SK-N-SH (cell line): ENCODE results near the gene MYO16. TPM values are rescaled to one million over a fixed set of nuclear protein-coding genes. Genes with fewer than 3 reads are reported as not detected.

Source experiments
- CTCF ChIA-PET: fragments of 300-600, 350-600 bp; formaldehyde crosslinking; extraction: SDS; loops from one replicate; lab custom pipeline; 2021; lab: Yijun Ruan, JAX
- POLR2A ChIA-PET: fragments of 350-600 bp; sonication (Branson Sonifier 250); formaldehyde crosslinking; extraction: SDS; loops from one replicate; lab custom pipeline; 2020; ENCODE audit warnings: antibody characterized with exemption, inconsistent platforms; lab: Yijun Ruan, JAX
- DNase-seq: peaks from one replicate; pipeline ENCODE4 v3.0.0; 2012
- H2AFZ ChIP-seq: fragments of 200-600 bp; sonication (generic); 2 replicates; pipeline ENCODE4 v1.8.1; 2016; ENCODE audit warnings: antibody characterized with exemption, mild to moderate bottlenecking, low read depth
- H3F3A ChIP-seq: fragments of 200-600 bp; sonication (generic); replicated peaks from 2 replicates; pipeline ENCODE3; 2016; ENCODE audit warnings: antibody characterized with exemption, mild to moderate bottlenecking; ENCODE audit not compliant: insufficient read depth
- H3K27ac ChIP-seq, 2 experiments: fragments of 200-500 bp in 1 of 2; fragments of 200-600 bp in 1 of 2; sonication (Bioruptor generic) in 1 of 2; sonication (generic), shearing (Covaris generic) in 1 of 2; 2 replicates each; pipeline versions ENCODE4 v1.5.1 to v1.6.1; 2014 to 2016; ENCODE audit warnings: low read depth in 2 of 2, inconsistent platforms in 1 of 2, low read length in 1 of 2, mild to moderate bottlenecking in 1 of 2, mixed read lengths in 1 of 2
- H3K27me3 ChIP-seq: fragments of 200-600 bp; sonication (generic), shearing (Covaris generic); 2 replicates; pipeline ENCODE4 v1.6.1; 2016; ENCODE audit warnings: mixed run types; ENCODE audit not compliant: insufficient read depth
- H3K36me3 ChIP-seq, 2 experiments: fragments of 200-500 bp in 1 of 2; fragments of 200-600 bp in 1 of 2; sonication (Bioruptor generic) in 1 of 2; sonication (generic) in 1 of 2; replicated peaks in 1 of 2; 2 replicates each; pipeline versions ENCODE3 to v1.5.1; 2014 to 2016; ENCODE audit warnings: low read length in 1 of 2, mild to moderate bottlenecking in 1 of 2; ENCODE audit not compliant: insufficient read depth in 2 of 2, control insufficient read depth in 1 of 2
- H3K4me1 ChIP-seq, 2 experiments: fragments of 200-500 bp in 1 of 2; fragments of 200-600 bp in 1 of 2; sonication (Bioruptor generic) in 1 of 2; sonication (generic), shearing (Covaris generic) in 1 of 2; 2 replicates each; pipeline versions ENCODE4 v1.5.1 to v1.6.1; 2014 to 2016; ENCODE audit warnings: low read depth in 1 of 2, low read length in 1 of 2, mixed run types in 1 of 2; ENCODE audit not compliant: insufficient read depth in 2 of 2, control insufficient read depth in 1 of 2
- H3K4me2 ChIP-seq: fragments of 200-600 bp; sonication (generic), shearing (Covaris generic); 2 replicates; pipeline ENCODE4 v1.6.1; 2017; ENCODE audit warnings: mixed run types
- H3K4me3 ChIP-seq, 2 experiments: fragments of 200-500 bp in 1 of 2; fragments of 200-600 bp in 1 of 2; sonication (Bioruptor generic) in 1 of 2; sonication (generic), shearing (Covaris generic) in 1 of 2; 2 replicates each; pipeline versions ENCODE4 v1.5.1 to v1.8.1; 2014 to 2016; ENCODE audit warnings: low read depth in 2 of 2, inconsistent platforms in 1 of 2, low read length in 1 of 2, mild to moderate bottlenecking in 1 of 2, mixed read lengths in 1 of 2, moderate library complexity in 1 of 2
- H3K79me2 ChIP-seq: fragments of 200-600 bp; sonication (generic); 2 replicates; pipeline ENCODE4 v1.8.1; 2017; ENCODE audit warnings: mild to moderate bottlenecking; ENCODE audit not compliant: insufficient read depth
- H3K9ac ChIP-seq: fragments of 200-600 bp; sonication (generic); 2 replicates; pipeline ENCODE4 v1.6.1; 2017; ENCODE audit warnings: mixed run types
- H3K9me2 ChIP-seq: fragments of 200-600 bp; sonication (generic); 2 replicates; pipeline ENCODE4 v1.6.1; 2017; ENCODE audit warnings: mixed run types
- H3K9me3 ChIP-seq: fragments of 200-600 bp; sonication (generic); 2 replicates; pipeline ENCODE4 v1.6.1; 2017; ENCODE audit warnings: mixed run types, mild to moderate bottlenecking, moderate library complexity
- H4K20me1 ChIP-seq: fragments of 200-600 bp; sonication (generic); 2 replicates; pipeline ENCODE4 v1.6.1; 2017; ENCODE audit warnings: mild to moderate bottlenecking, mixed run types; ENCODE audit not compliant: insufficient read depth
- ELF1 ChIP-seq: IDR thresholded peaks from 2 replicates; pipeline ENCODE4 v1.4.0; 2012
- FOSL2 ChIP-seq: IDR thresholded peaks from 2 replicates; pipeline ENCODE4 v1.4.0; 2012; ENCODE audit warnings: low read depth, mild to moderate bottlenecking, moderate library complexity, borderline replicate concordance
- GATA2 ChIP-seq: sonication (generic); formaldehyde crosslinking; IDR thresholded peaks from 2 replicates; pipeline ENCODE4 v1.5.0; 2020; ENCODE audit warnings: mild to moderate bottlenecking, missing genetic modification reagents
- MEF2A ChIP-seq: IDR thresholded peaks from 2 replicates; pipeline ENCODE4 v1.4.0; 2012; ENCODE audit warnings: low read depth, borderline replicate concordance
- MXI1 ChIP-seq: IDR thresholded peaks from 2 replicates; pipeline ENCODE4 v1.6.1; 2012; ENCODE audit warnings: mild to moderate bottlenecking, low read depth, low read length, improper control_type of control experiment
- POLR2AphosphoS5 ChIP-seq: IDR thresholded peaks from 2 replicates; pipeline ENCODE4 v1.6.1; 2012; ENCODE audit warnings: low read depth, low read length
- RAD21 ChIP-seq: IDR thresholded peaks from 2 replicates; pipeline ENCODE4 v1.6.1; 2012; ENCODE audit warnings: mild to moderate bottlenecking, low read length
- RFX5 ChIP-seq: IDR thresholded peaks from 2 replicates; pipeline ENCODE4 v1.6.1; 2012; ENCODE audit warnings: mild to moderate bottlenecking, improper control_type of control experiment, low read length
- RXRA ChIP-seq: IDR thresholded peaks from 2 replicates; pipeline ENCODE4 v1.4.0; 2012; ENCODE audit warnings: low read depth, mild to moderate bottlenecking, borderline replicate concordance
- SIN3A ChIP-seq: IDR thresholded peaks from 2 replicates; pipeline ENCODE4 v1.6.1; 2012; ENCODE audit warnings: low read depth, mild to moderate bottlenecking, low read length, moderate library complexity, borderline replicate concordance
- TCF12 ChIP-seq: IDR thresholded peaks from 2 replicates; pipeline ENCODE4 v1.4.0; 2012
- YY1 ChIP-seq: IDR thresholded peaks from 2 replicates; pipeline ENCODE4 v1.4.0; 2012; ENCODE audit warnings: low read depth, mild to moderate bottlenecking
- WGBS: methylation state at CpG from one replicate; pipeline ENCODE4 v1.1.6; 2017; ENCODE audit warnings: low lambda C conversion rate; 5-methylcytosine and 5-hydroxymethylcytosine counted together
- polyA plus RNA-seq, 3 experiments: library from polyadenylated mRNA; depleted of rRNA; stranded (reverse); fragments of >200 nt; gene quantifications; 2 replicates each; pipeline ENCODE4 v1.2.3, GENCODE V29; 2012
- TF ChIP-seq, protein P1 (sequence below): IDR thresholded peaks from 2 replicates; pipeline ENCODE4 v1.4.0; 2012; ENCODE audit warnings: low read depth
- TF ChIP-seq, protein P2 (sequence below): IDR thresholded peaks from 2 replicates; pipeline ENCODE4; 2012
- TF ChIP-seq, protein P3 (sequence below): fragments of 150-350 bp; IDR thresholded peaks from 2 replicates; pipeline ENCODE4 v1.6.1; 2016; ENCODE audit warnings: mild to moderate bottlenecking, low read depth, low read length
- TF ChIP-seq, protein P4 (sequence below): fragments of 200-600 bp; sonication (generic); IDR thresholded peaks from 2 replicates; pipeline ENCODE4 v1.6.1; 2017; ENCODE audit warnings: antibody characterized with exemption, mild to moderate bottlenecking, moderate library complexity

Gene MYO16
- polyA plus RNA-seq, 1 of the 3 experiments (the other 2 are of a cell fraction), result 0.07 TPM

DNA sequence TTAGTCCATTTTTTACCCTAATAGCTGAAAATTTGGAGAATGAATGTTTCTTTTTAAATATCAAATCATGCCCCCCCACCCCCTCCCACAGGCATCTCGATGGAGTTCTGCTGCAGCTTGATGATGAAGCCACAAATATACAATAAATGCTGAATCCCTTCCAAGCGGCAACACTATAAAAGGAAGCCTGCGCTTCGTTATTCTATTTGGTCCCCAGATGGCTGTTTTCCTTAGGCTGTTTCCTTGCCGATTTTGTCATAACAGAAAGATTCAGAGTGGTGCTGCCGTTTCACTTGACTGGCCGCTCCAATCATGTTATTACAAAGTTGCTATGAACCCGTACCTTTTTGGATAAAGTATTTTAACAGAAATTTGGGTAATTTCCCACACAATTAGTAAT, 79.5 kb downstream of the MYO16 start:
- Histone ChIP-seq H3K27me3 (no peaks in the 10 kb centered on the region), H3F3A (no peaks in the 10 kb centered on the region), H3K79me2 (no peaks in the 10 kb centered on the region), H3K9me2 (no peaks in the 10 kb centered on the region), H3K4me3 (no peak overlapping the region), H4K20me1 (no peaks in the 10 kb centered on the region), H3K27ac (no peak overlapping the region), H3K9ac (no peak overlapping the region), H3K9me3 (no peaks in the 10 kb centered on the region), H2AFZ (no peak overlapping the region), H3K4me1 (no peaks in the 10 kb centered on the region; a peak in 1 of 4 replicates), H3K4me2 (no peak overlapping the region), H3K36me3 (no peaks in the 10 kb centered on the region)
- 11% methylated on average over 8 of the region's 8 CpGs for WGBS
- ChIA-PET CTCF (interaction anchor here (1.1 to 1.8 kb wide), 3 partner anchors 13 to 186 kb away, joined by 4 to 5 read pairs (median 5); no protein-coding TSS in a partner anchor), POLR2A (interaction anchor here (0.6 kb wide), 1 partner anchor 959 kb away, joined by 4 read pairs; no protein-coding TSS in a partner anchor)
- peak; percentile 32 for DNase-seq
- TF ChIP-seq, protein P1, sequence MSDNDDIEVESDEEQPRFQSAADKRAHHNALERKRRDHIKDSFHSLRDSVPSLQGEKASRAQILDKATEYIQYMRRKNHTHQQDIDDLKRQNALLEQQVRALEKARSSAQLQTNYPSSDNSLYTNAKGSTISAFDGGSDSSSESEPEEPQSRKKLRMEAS, result no peak
- TF ChIP-seq, protein P2, sequence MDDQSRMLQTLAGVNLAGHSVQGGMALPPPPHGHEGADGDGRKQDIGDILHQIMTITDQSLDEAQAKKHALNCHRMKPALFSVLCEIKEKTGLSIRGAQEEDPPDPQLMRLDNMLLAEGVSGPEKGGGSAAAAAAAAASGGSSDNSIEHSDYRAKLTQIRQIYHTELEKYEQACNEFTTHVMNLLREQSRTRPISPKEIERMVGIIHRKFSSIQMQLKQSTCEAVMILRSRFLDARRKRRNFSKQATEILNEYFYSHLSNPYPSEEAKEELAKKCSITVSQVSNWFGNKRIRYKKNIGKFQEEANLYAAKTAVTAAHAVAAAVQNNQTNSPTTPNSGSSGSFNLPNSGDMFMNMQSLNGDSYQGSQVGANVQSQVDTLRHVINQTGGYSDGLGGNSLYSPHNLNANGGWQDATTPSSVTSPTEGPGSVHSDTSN, result no peak
- TF ChIP-seq FOSL2, result no peak
- TF ChIP-seq RFX5, result no peak
- TF ChIP-seq, protein P3, sequence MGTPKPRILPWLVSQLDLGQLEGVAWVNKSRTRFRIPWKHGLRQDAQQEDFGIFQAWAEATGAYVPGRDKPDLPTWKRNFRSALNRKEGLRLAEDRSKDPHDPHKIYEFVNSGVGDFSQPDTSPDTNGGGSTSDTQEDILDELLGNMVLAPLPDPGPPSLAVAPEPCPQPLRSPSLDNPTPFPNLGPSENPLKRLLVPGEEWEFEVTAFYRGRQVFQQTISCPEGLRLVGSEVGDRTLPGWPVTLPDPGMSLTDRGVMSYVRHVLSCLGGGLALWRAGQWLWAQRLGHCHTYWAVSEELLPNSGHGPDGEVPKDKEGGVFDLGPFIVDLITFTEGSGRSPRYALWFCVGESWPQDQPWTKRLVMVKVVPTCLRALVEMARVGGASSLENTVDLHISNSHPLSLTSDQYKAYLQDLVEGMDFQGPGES, result no peak
- TF ChIP-seq MXI1, result no peak
- TF ChIP-seq TCF12, result no peak

DNA sequence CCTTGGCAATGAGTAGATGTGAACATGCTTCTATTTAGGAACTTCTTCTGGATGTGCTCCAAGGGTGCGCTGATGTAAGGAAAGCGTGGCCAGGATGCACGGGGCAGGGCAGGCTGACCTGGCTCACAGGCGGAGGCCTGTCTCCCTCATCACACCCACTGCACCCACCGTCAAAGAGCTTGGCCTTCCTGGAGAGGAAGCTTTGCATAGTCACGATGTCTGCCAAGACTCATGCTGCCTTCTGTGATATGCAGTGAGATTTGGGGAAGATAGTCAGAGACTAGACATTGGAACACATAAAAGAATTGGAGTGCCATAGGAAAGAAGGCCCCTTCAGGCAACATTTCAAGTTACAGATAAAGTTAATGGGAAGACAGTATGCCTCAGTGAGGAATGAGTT, 82.0 kb downstream of the MYO16 start:
- H3K36me3 ChIP-seq, result no peaks in the 10 kb centered on the region
- no peaks in the 10 kb centered on the region; a peak in 1 of 4 replicates for H3K4me1 ChIP-seq
- no peaks in the 10 kb centered on the region for H3K27me3 ChIP-seq
- 65% methylated on average over 5 of the region's 6 CpGs for WGBS
- H3K9me3 ChIP-seq, result no peaks in the 10 kb centered on the region
- H3K4me2 ChIP-seq, result no peak overlapping the region
- no peaks in the 10 kb centered on the region for H4K20me1 ChIP-seq
- H2AFZ ChIP-seq, result no peak overlapping the region
- CTCF ChIA-PET, result interaction anchor here (0.8 kb wide), 1 partner anchor 46 kb away, joined by 4 read pairs; no protein-coding TSS in a partner anchor
- no peaks in the 10 kb centered on the region for H3K79me2 ChIP-seq
- H3K9me2 ChIP-seq, result no peaks in the 10 kb centered on the region
- no peak for DNase-seq
- no peaks in the 10 kb centered on the region for H3F3A ChIP-seq
- H3K4me3 ChIP-seq, result no peak overlapping the region
- no peak for TF ChIP-seq FOSL2
- TF ChIP-seq RAD21, result no peak
- no peak for TF ChIP-seq ELF1
- TF ChIP-seq, protein P4, sequence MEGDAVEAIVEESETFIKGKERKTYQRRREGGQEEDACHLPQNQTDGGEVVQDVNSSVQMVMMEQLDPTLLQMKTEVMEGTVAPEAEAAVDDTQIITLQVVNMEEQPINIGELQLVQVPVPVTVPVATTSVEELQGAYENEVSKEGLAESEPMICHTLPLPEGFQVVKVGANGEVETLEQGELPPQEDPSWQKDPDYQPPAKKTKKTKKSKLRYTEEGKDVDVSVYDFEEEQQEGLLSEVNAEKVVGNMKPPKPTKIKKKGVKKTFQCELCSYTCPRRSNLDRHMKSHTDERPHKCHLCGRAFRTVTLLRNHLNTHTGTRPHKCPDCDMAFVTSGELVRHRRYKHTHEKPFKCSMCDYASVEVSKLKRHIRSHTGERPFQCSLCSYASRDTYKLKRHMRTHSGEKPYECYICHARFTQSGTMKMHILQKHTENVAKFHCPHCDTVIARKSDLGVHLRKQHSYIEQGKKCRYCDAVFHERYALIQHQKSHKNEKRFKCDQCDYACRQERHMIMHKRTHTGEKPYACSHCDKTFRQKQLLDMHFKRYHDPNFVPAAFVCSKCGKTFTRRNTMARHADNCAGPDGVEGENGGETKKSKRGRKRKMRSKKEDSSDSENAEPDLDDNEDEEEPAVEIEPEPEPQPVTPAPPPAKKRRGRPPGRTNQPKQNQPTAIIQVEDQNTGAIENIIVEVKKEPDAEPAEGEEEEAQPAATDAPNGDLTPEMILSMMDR, result no peak
- TF ChIP-seq POLR2AphosphoS5, result no peak
- TF ChIP-seq SIN3A, result no peak
- no peak for TF ChIP-seq TCF12
- TF ChIP-seq MEF2A, result no peak
- TF ChIP-seq MXI1, result no peak
- TF ChIP-seq GATA2 (CRISPR knock-in tag), result no peak
- TF ChIP-seq YY1, result no peak
- no peak for TF ChIP-seq RXRA
- TF ChIP-seq, all 33 proteins: peak for 0
- POLR2A ChIA-PET, result no interaction called here
- Histone ChIP-seq H3K9ac (no peak overlapping the region), H3K27ac (no peak overlapping the region)
